H9 (cell line): ENCODE measurements around the gene PRAME. TPM values are rescaled to one million over a fixed set of nuclear protein-coding genes. Genes with fewer than 3 reads are reported as not detected.

Experiments used
- DNase-seq: peaks from one replicate; pipeline ENCODE4 v3.0.0-alpha.2; 2017
- H2AFZ ChIP-seq: one replicate; pipeline ENCODE4 v1.6.1; 2013; ENCODE audit warnings: mild to moderate bottlenecking, low read length, control low read depth, moderate library complexity
- H2AK5ac ChIP-seq: 2 replicates; pipeline ENCODE4 v1.6.1; 2013; ENCODE audit warnings: low read length, control low read depth, mixed read lengths; ENCODE audit not compliant: insufficient read length
- H2BK120ac ChIP-seq: one replicate; pipeline ENCODE4 v1.6.1; 2013; ENCODE audit warnings: low read depth, mild to moderate bottlenecking, low read length, control low read depth, inconsistent platforms; ENCODE audit not compliant: poor library complexity, severe bottlenecking
- H2BK12ac ChIP-seq: 2 replicates; pipeline ENCODE4 v1.6.1; 2013; ENCODE audit warnings: low read length, control low read depth, mixed read lengths, low read depth; ENCODE audit not compliant: insufficient read length
- H2BK15ac ChIP-seq: 2 replicates; pipeline ENCODE4 v1.6.1; 2013; ENCODE audit warnings: low read depth, low read length, control low read depth
- H2BK20ac ChIP-seq: one replicate; pipeline ENCODE4 v1.6.1; 2013; ENCODE audit warnings: low read depth, mild to moderate bottlenecking, low read length, control low read depth, inconsistent platforms; ENCODE audit not compliant: poor library complexity, severe bottlenecking
- H2BK5ac ChIP-seq: 2 replicates; pipeline ENCODE4 v1.6.1; 2013; ENCODE audit warnings: low read length, control low read depth, mixed read lengths; ENCODE audit not compliant: insufficient read length
- H3K14ac ChIP-seq: 2 replicates; pipeline ENCODE4 v1.6.1; 2013; ENCODE audit warnings: low read length, control low read depth; ENCODE audit not compliant: insufficient read depth
- H3K18ac ChIP-seq: 2 replicates; pipeline ENCODE4 v1.6.1; 2013; ENCODE audit warnings: low read depth, mild to moderate bottlenecking, mixed read lengths, low read length, control low read depth; ENCODE audit not compliant: insufficient read length
- H3K23ac ChIP-seq: 2 replicates; pipeline ENCODE4 v1.6.1; 2013; ENCODE audit warnings: low read length, control low read depth, mixed read lengths, low read depth; ENCODE audit not compliant: insufficient read length
- H3K23me2 ChIP-seq: 2 replicates; pipeline ENCODE4 v1.6.1; 2013; ENCODE audit warnings: low read depth, mild to moderate bottlenecking, mixed read lengths, low read length, control low read depth; ENCODE audit not compliant: insufficient read length, poor library complexity, severe bottlenecking
- H3K27ac ChIP-seq: 2 replicates; pipeline ENCODE4 v1.5.1; 2013; ENCODE audit warnings: low read length, control low read depth, mixed read lengths, low read depth; ENCODE audit not compliant: insufficient read length
- H3K27me3 ChIP-seq: 2 replicates; pipeline ENCODE4 v1.6.1; 2013; ENCODE audit warnings: low read length, control low read depth, inconsistent platforms; ENCODE audit not compliant: insufficient read depth
- H3K4ac ChIP-seq: 2 replicates; pipeline ENCODE4 v1.6.1; 2013; ENCODE audit warnings: low read depth, mild to moderate bottlenecking, control low read depth, inconsistent platforms, low read length, moderate library complexity
- H3K4me1 ChIP-seq: 2 replicates; pipeline ENCODE4 v1.6.1; 2013; ENCODE audit warnings: low read length, control low read depth, inconsistent platforms; ENCODE audit not compliant: insufficient read depth
- H3K4me2 ChIP-seq: 2 replicates; pipeline ENCODE4 v1.6.1; 2013; ENCODE audit warnings: low read length, control low read depth, mixed read lengths; ENCODE audit not compliant: insufficient read length, insufficient read depth
- H3K56ac ChIP-seq: 2 replicates; pipeline ENCODE4 v1.6.1; 2013; ENCODE audit warnings: low read depth, mild to moderate bottlenecking, mixed read lengths, low read length, control low read depth; ENCODE audit not compliant: insufficient read length
- H3K79me1 ChIP-seq: 2 replicates; pipeline ENCODE4 v1.6.1; 2013; ENCODE audit warnings: low read depth, mild to moderate bottlenecking, moderate library complexity, low read length, control low read depth, inconsistent platforms; ENCODE audit not compliant: insufficient read depth, poor library complexity, severe bottlenecking
- H3K79me2 ChIP-seq: 2 replicates; pipeline ENCODE4 v1.6.1; 2013; ENCODE audit warnings: low read length, control low read depth, inconsistent platforms; ENCODE audit not compliant: insufficient read depth
- H3K9ac ChIP-seq: 2 replicates; pipeline ENCODE4 v1.6.1; 2013; ENCODE audit warnings: low read length, control low read depth, mixed read lengths; ENCODE audit not compliant: insufficient read length; ENCODE audit errors: extremely low read depth
- H3K9me3 ChIP-seq: one replicate; pipeline ENCODE4 v1.6.1; 2013; ENCODE audit warnings: low read depth, low read length, inconsistent platforms; ENCODE audit not compliant: control insufficient read depth
- H3T11ph ChIP-seq: one replicate; pipeline ENCODE4 v1.6.1; 2013; ENCODE audit warnings: mild to moderate bottlenecking, low read length, control low read depth, inconsistent platforms
- H4K20me1 ChIP-seq: one replicate; pipeline ENCODE4 v1.6.1; 2013; ENCODE audit not compliant: control insufficient read depth, insufficient read length, insufficient read depth
- H4K5ac ChIP-seq: 2 replicates; pipeline ENCODE4 v1.6.1; 2013; ENCODE audit warnings: low read depth, mild to moderate bottlenecking, mixed read lengths, low read length, control low read depth; ENCODE audit not compliant: insufficient read length
- H4K8ac ChIP-seq: replicated peaks from 2 replicates; pipeline ENCODE4 v1.6.1; 2013; ENCODE audit warnings: low read length, control low read depth, mixed read lengths, low read depth; ENCODE audit not compliant: insufficient read length
- H4K91ac ChIP-seq: 2 replicates; pipeline ENCODE4 v1.6.1; 2013; ENCODE audit warnings: low read depth, mild to moderate bottlenecking, moderate library complexity, mixed read lengths, low read length, control low read depth; ENCODE audit not compliant: insufficient read length
- H3K27ac Mint-ChIP-seq, 3 experiments: 2 replicates in 2 of 3; 3 replicates in 1 of 3; pipeline ENCODE4 v1.8.0; 2020 to 2021; ENCODE audit warnings: mixed read lengths in 3 of 3, mild to moderate bottlenecking in 1 of 3, moderate library complexity in 1 of 3
- H3K27me3 Mint-ChIP-seq: 2 replicates; pipeline ENCODE4 v1.8.0; 2021; ENCODE audit warnings: low read depth, mild to moderate bottlenecking, moderate library complexity, mixed read lengths
- H3K36me3 Mint-ChIP-seq, 3 experiments: 2 replicates in 2 of 3; 3 replicates in 1 of 3; pipeline ENCODE4 v1.8.0; 2020 to 2021; ENCODE audit warnings: low read depth in 3 of 3, mixed read lengths in 3 of 3; ENCODE audit not compliant: insufficient read depth in 1 of 3
- H3K4me1 Mint-ChIP-seq, 2 experiments: 2 replicates each; pipeline ENCODE4 v1.8.0; 2020; ENCODE audit warnings: mixed read lengths in 2 of 2
- H3K4me3 Mint-ChIP-seq, 2 experiments: 2 replicates in 1 of 2; 3 replicates in 1 of 2; pipeline ENCODE4 v1.8.0; 2020 to 2021; ENCODE audit warnings: mild to moderate bottlenecking in 2 of 2, mixed read lengths in 2 of 2, moderate library complexity in 1 of 2
- H3K9me3 Mint-ChIP-seq, 2 experiments: 2 replicates in 1 of 2; 3 replicates in 1 of 2; pipeline ENCODE4 v1.8.0; 2020; ENCODE audit warnings: mild to moderate bottlenecking in 2 of 2, mixed read lengths in 2 of 2, moderate library complexity in 1 of 2
- WGBS: extraction: QIAGEN DNeasy Blood & Tissue Kit; methylation state at CpG from one replicate; pipeline ENCODE4 v1.1.7; 2013; ENCODE audit warnings: missing lambda C conversion rate, low lambda C conversion rate, mixed read lengths; ENCODE audit not compliant: insufficient read length; ENCODE audit errors: extremely low coverage; 5-methylcytosine and 5-hydroxymethylcytosine counted together
- total RNA-seq: library from RNA; stranded (reverse); gene quantifications from 2 replicates; pipeline ENCODE4 v1.2.1, GENCODE V29; 2021
- TF ChIP-seq, protein P1 (sequence below): fragments of 200-600 bp; sonication (generic); conservative IDR thresholded peaks from 3 replicates; pipeline ENCODE4 v1.8.0; 2021; ENCODE audit warnings: antibody characterized with exemption, mild to moderate bottlenecking

The PRAME gene
- total RNA-seq, 1 experiment from 2014 or later: 0.31 TPM

DNA sequence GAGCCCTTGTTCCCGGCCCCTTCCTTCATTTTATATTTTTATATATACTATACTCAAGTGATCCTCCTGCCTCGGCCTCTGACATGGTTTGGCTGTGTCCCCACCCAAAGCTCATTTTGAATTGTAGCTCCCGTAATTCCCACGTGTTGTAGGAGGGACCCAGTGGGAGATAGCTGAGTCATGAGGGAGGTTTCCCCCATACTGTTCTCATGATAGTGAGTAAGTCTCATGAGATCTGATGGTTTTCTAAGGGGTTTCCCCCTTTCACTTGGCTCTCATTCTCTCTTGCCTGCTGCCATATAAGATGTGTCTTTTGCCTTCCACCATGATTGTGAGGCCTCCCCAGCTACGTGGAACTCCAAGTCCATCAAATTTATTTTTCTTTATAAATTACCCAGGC, 31.8 kb downstream of the PRAME start:
- no peak overlapping the region for H3K23ac ChIP-seq
- H3K56ac ChIP-seq: no peak overlapping the region
- H3K4me1 ChIP-seq: no peaks in the 10 kb centered on the region
- no peak overlapping the region for H3K27ac ChIP-seq
- no peak overlapping the region for H2BK15ac ChIP-seq
- no peaks in the 10 kb centered on the region for H3K79me2 ChIP-seq
- no peak overlapping the region for H2AFZ ChIP-seq
- H2BK5ac ChIP-seq: no peak overlapping the region
- H3K4me2 ChIP-seq: no peak overlapping the region
- WGBS: no CpG with 5 or more reads among the region's 5 CpGs
- H3K79me1 ChIP-seq: no peaks in the 10 kb centered on the region
- H2AK5ac ChIP-seq: no peak overlapping the region
- DNase-seq: no peak
- H4K5ac ChIP-seq: no peak overlapping the region
- TF ChIP-seq, protein P1, sequence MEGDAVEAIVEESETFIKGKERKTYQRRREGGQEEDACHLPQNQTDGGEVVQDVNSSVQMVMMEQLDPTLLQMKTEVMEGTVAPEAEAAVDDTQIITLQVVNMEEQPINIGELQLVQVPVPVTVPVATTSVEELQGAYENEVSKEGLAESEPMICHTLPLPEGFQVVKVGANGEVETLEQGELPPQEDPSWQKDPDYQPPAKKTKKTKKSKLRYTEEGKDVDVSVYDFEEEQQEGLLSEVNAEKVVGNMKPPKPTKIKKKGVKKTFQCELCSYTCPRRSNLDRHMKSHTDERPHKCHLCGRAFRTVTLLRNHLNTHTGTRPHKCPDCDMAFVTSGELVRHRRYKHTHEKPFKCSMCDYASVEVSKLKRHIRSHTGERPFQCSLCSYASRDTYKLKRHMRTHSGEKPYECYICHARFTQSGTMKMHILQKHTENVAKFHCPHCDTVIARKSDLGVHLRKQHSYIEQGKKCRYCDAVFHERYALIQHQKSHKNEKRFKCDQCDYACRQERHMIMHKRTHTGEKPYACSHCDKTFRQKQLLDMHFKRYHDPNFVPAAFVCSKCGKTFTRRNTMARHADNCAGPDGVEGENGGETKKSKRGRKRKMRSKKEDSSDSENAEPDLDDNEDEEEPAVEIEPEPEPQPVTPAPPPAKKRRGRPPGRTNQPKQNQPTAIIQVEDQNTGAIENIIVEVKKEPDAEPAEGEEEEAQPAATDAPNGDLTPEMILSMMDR: no peak
- H3K9ac ChIP-seq: no peak overlapping the region
- no peak overlapping the region for H3T11ph ChIP-seq
- H4K20me1 ChIP-seq: no peaks in the 10 kb centered on the region
- H3K4me3 Mint-ChIP-seq: no peak overlapping the region
- no peaks in the 10 kb centered on the region for H3K4me1 Mint-ChIP-seq
- no peak overlapping the region for H3K14ac ChIP-seq
- no peak overlapping the region for H3K4ac ChIP-seq
- no peak overlapping the region for H3K18ac ChIP-seq
- peaks cover 0 to 4% of the 10 kb centered on the region in 2 experiments; a peak in 1 of 5 replicates for H3K9me3 Mint-ChIP-seq
- H4K8ac ChIP-seq: no peak overlapping the region
- no peak overlapping the region for H4K91ac ChIP-seq
- no peak overlapping the region for H2BK20ac ChIP-seq
- H3K27me3 Mint-ChIP-seq: peaks cover 91% of the 10 kb centered on the region
- no peaks in the 10 kb centered on the region for H3K36me3 Mint-ChIP-seq
- H3K23me2 ChIP-seq: no peaks in the 10 kb centered on the region
- H3K27me3 ChIP-seq: peaks cover 9% of the 10 kb centered on the region; the same call in 1 of the 2 replicates
- no peak overlapping the region for H3K27ac Mint-ChIP-seq
- H2BK120ac ChIP-seq: no peak overlapping the region
- no peaks in the 10 kb centered on the region for H3K9me3 ChIP-seq
- H2BK12ac ChIP-seq: no peak overlapping the region
